SU-DHL-6 (cell line): ENCODE data around the gene PALLD.

Source experiments
- H2AFZ ChIP-seq: fragments of 200-600 bp; sonication (generic); 2 replicates; pipeline ENCODE4 v1.6.1; 2014; ENCODE audit warnings: low read depth, mild to moderate bottlenecking, moderate library complexity, mixed read lengths, antibody characterized with exemption, low read length; ENCODE audit not compliant: severe bottlenecking
- H3F3A ChIP-seq: fragments of 200-600 bp; shearing (Covaris generic); 2 replicates; pipeline ENCODE4 v1.6.0; 2016; ENCODE audit warnings: antibody characterized with exemption, mild to moderate bottlenecking; ENCODE audit not compliant: insufficient read depth
- H3K27ac ChIP-seq: fragments of 200-600 bp; sonication (generic); 2 replicates; pipeline ENCODE4 v1.5.1; 2016; ENCODE audit warnings: low read depth, mild to moderate bottlenecking, low read length, moderate library complexity, mixed read lengths
- H3K27me3 ChIP-seq: fragments of 200-600 bp; sonication (generic), shearing (Covaris generic); 2 replicates; pipeline ENCODE4 v1.6.0; 2014; ENCODE audit warnings: mild to moderate bottlenecking, low read length
- H3K36me3 ChIP-seq: fragments of 200-600 bp; sonication (generic); 2 replicates; pipeline ENCODE4 v1.6.1; 2014; ENCODE audit warnings: mild to moderate bottlenecking, low read length, mixed read lengths
- H3K4me2 ChIP-seq: fragments of 300-600, 200-600 bp; shearing (Covaris generic), sonication (generic); 2 replicates; pipeline ENCODE4 v1.6.0; 2014; ENCODE audit warnings: low read length, low read depth, mild to moderate bottlenecking; ENCODE audit not compliant: poor library complexity, severe bottlenecking
- H3K4me3 ChIP-seq: fragments of 200-600 bp; sonication (generic); 2 replicates; pipeline ENCODE4 v1.5.1; 2014; ENCODE audit warnings: antibody characterized with exemption, low read length, mild to moderate bottlenecking, mixed read lengths; ENCODE audit not compliant: insufficient read depth, poor library complexity, severe bottlenecking
- H3K79me2 ChIP-seq: fragments of 200-600 bp; sonication (generic); 2 replicates; pipeline ENCODE4 v1.6.1; 2014; ENCODE audit warnings: mild to moderate bottlenecking, low read length, moderate library complexity; ENCODE audit not compliant: insufficient read depth
- H3K9ac ChIP-seq: fragments of 200-600 bp; sonication (generic); 2 replicates; pipeline ENCODE4 v1.7.0; 2014; ENCODE audit warnings: mild to moderate bottlenecking, low read length
- H3K9me2 ChIP-seq: fragments of 200-600 bp; sonication (generic); replicated peaks from 2 replicates; pipeline ENCODE4 v1.6.1; 2014; ENCODE audit warnings: low read length; ENCODE audit not compliant: insufficient read depth
- H3K9me3 ChIP-seq: fragments of 200-600 bp; sonication (generic); 2 replicates; pipeline ENCODE4 v1.6.1; 2014; ENCODE audit warnings: low read length, mixed read lengths; ENCODE audit not compliant: insufficient read depth
- H4K20me1 ChIP-seq: fragments of 200-600 bp; sonication (generic); 2 replicates; pipeline ENCODE4 v1.6.1; 2014; ENCODE audit warnings: low read depth, mild to moderate bottlenecking, antibody characterized with exemption, low read length, moderate library complexity, mixed read lengths
- CTCF ChIP-seq: fragments of 200-600 bp; sonication (generic); IDR thresholded peaks from one replicate; pipeline ENCODE4 v1.5.1; 2017; ENCODE audit warnings: antibody characterized with exemption, mild to moderate bottlenecking, low read length, moderate library complexity; ENCODE audit not compliant: insufficient read depth, poor library complexity, severe bottlenecking
- EZH2phosphoT487 ChIP-seq: fragments of 200-600 bp; sonication (generic), shearing (Covaris generic); conservative IDR thresholded peaks from 2 replicates; pipeline ENCODE4 v1.6.1; 2018; ENCODE audit warnings: mild to moderate bottlenecking, antibody characterized with exemption, low read length, moderate library complexity, mixed read lengths

The PALLD gene

GRCh38 chr4:168531305-168531704, 34.5 kb downstream of the PALLD start:
- H3K79me2 ChIP-seq: no peaks in the 10 kb centered on the region
- no peaks in the 10 kb centered on the region for H4K20me1 ChIP-seq
- H3K9ac ChIP-seq: no peak overlapping the region
- TF ChIP-seq CTCF (no peak), EZH2phosphoT487 (no peak)
- H3F3A ChIP-seq: no peaks in the 10 kb centered on the region
- H3K27ac ChIP-seq: no peak overlapping the region
- no peak overlapping the region for H2AFZ ChIP-seq
- H3K27me3 ChIP-seq: no peaks in the 10 kb centered on the region
- no peak overlapping the region for H3K4me3 ChIP-seq
- no peaks in the 10 kb centered on the region for H3K36me3 ChIP-seq
- no peaks in the 10 kb centered on the region for H3K9me2 ChIP-seq
- H3K9me3 ChIP-seq: no peaks in the 10 kb centered on the region
- H3K4me2 ChIP-seq: no peak overlapping the region

- Histone ChIP-seq H3K9me3 (no peaks in the 10 kb centered on the region), H3K27ac (no peak overlapping the region), H3K4me2 (no peak overlapping the region), H2AFZ (no peak overlapping the region), H3K9me2 (no peaks in the 10 kb centered on the region), H3K79me2 (no peaks in the 10 kb centered on the region), H4K20me1 (no peaks in the 10 kb centered on the region), H3K9ac (no peak overlapping the region), H3K36me3 (no peaks in the 10 kb centered on the region), H3F3A (no peaks in the 10 kb centered on the region), H3K4me3 (no peak overlapping the region), H3K27me3 (no peaks in the 10 kb centered on the region)
- TF ChIP-seq CTCF (no peak), EZH2phosphoT487 (no peak)
Measured at GRCh38 chr4:168534535-168534934, 37.7 kb downstream of the PALLD start.

DNA sequence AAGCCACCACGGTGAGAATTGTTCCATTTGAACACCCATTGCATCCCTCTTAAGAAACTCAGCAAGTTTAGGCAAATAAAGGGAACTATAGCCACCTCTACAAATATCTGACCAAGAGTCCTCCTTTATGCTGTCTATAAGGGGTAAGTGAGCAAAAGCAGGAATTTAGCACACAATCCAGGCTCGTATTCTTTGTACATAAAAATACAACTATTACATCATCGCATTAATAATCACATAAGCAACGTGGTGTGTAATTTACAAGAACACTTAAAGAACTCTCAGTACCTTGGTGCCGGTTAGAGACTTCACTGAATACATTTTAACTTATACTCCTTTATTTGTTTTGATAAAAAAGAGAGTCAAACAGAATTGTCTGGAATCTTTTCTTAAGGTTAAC, 38.8 kb downstream of the PALLD start:
- Histone ChIP-seq H3K27ac (no peak overlapping the region), H2AFZ (no peak overlapping the region), H3K4me2 (no peak overlapping the region), H3K4me3 (no peak overlapping the region), H3K27me3 (no peaks in the 10 kb centered on the region), H4K20me1 (no peaks in the 10 kb centered on the region), H3F3A (no peaks in the 10 kb centered on the region), H3K36me3 (no peaks in the 10 kb centered on the region), H3K9me3 (no peaks in the 10 kb centered on the region), H3K79me2 (no peaks in the 10 kb centered on the region), H3K9ac (no peak overlapping the region), H3K9me2 (no peaks in the 10 kb centered on the region)
- no peak for TF ChIP-seq EZH2phosphoT487

- H3K27me3 ChIP-seq: no peaks in the 10 kb centered on the region
- no peaks in the 10 kb centered on the region for H3K79me2 ChIP-seq
- H3K9me3 ChIP-seq: no peaks in the 10 kb centered on the region
- no peak overlapping the region for H3K9ac ChIP-seq
- no peak overlapping the region for H3K27ac ChIP-seq
- H3K4me2 ChIP-seq: no peak overlapping the region
- H4K20me1 ChIP-seq: no peaks in the 10 kb centered on the region
- H3F3A ChIP-seq: no peaks in the 10 kb centered on the region
- H3K36me3 ChIP-seq: no peaks in the 10 kb centered on the region
- no peaks in the 10 kb centered on the region for H3K9me2 ChIP-seq
- H3K4me3 ChIP-seq: no peak overlapping the region
- TF ChIP-seq EZH2phosphoT487 (no peak), CTCF (no peak)
- no peak overlapping the region for H2AFZ ChIP-seq
Measured at GRCh38 chr4:168536448-168536847, 39.6 kb downstream of the PALLD start.
